Sigmoid colon (tissue), 4 donors: ENCODE measurements around the gene SNX14.

Experiments used
- POLR2A ChIP-seq, 2 donors: fragments of 450-650 bp; IDR thresholded peaks; one replicate each; pipeline ENCODE4 v1.6.1; 2016; ENCODE audit warnings: antibody characterized with exemption in 2 of 2, mild to moderate bottlenecking in 2 of 2, moderate library complexity in 2 of 2
- POLR2AphosphoS5 ChIP-seq, 4 donors: sonication (generic); formaldehyde crosslinking; IDR thresholded peaks; one replicate each; pipeline ENCODE4 v1.6.1; 2017; ENCODE audit warnings: antibody characterized with exemption in 4 of 4

- TF ChIP-seq POLR2A (IDR thresholded peaks at IDR 0.05) (no peak), POLR2AphosphoS5 (IDR thresholded peaks at IDR 0.05) (no peak)
These were observed 97.6 kb downstream of the SNX14 start for GRCh38 chr6:85496009-85496579.
